IMR-90 (cell line): ENCODE measurements around the gene ARFIP1.

Experiments
- NFE2L2 ChIP-seq: fragments of 150-350 bp; IDR thresholded peaks from 2 replicates; pipeline ENCODE4 v1.6.1; 2016; ENCODE audit warnings: low read depth, mild to moderate bottlenecking, low read length
- TF ChIP-seq, protein P1 (sequence below): conservative IDR thresholded peaks from 2 replicates; pipeline ENCODE4 v1.5.1; 2012; ENCODE audit warnings: mild to moderate bottlenecking, low read depth, low read length, improper control_type of control experiment

DNA sequence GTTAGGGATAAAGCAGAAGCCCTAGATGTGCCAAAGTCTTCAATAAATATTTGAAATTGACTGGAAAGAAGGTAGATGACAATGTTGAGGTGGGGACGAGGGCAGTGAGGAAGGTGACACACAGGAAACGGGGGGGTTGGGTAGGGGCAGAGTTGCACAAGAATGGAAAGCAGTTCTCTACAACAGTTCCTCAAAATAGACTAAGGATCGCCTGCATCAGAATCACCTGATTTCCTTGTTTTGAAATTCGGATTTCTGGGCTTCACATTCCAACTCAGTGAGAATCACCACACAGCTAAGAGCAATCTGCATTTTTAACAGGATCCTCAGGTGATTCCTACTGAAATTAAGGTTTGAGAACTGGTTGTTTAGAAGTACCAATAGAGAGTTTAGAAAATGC is 70.6 kb downstream of the ARFIP1 start:
- TF ChIP-seq NFE2L2, result no peak
- TF ChIP-seq, protein P1, sequence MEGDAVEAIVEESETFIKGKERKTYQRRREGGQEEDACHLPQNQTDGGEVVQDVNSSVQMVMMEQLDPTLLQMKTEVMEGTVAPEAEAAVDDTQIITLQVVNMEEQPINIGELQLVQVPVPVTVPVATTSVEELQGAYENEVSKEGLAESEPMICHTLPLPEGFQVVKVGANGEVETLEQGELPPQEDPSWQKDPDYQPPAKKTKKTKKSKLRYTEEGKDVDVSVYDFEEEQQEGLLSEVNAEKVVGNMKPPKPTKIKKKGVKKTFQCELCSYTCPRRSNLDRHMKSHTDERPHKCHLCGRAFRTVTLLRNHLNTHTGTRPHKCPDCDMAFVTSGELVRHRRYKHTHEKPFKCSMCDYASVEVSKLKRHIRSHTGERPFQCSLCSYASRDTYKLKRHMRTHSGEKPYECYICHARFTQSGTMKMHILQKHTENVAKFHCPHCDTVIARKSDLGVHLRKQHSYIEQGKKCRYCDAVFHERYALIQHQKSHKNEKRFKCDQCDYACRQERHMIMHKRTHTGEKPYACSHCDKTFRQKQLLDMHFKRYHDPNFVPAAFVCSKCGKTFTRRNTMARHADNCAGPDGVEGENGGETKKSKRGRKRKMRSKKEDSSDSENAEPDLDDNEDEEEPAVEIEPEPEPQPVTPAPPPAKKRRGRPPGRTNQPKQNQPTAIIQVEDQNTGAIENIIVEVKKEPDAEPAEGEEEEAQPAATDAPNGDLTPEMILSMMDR, result no peak
